GM21360 (cell line): Measurements from ENCODE around the gene CLTCL1.
"Not testable (repeated sequence)": the region's sequence is repeated elsewhere in the genome, so short reads cannot be mapped to it uniquely, and the experiment has no call there.

Source experiments
- ATAC-seq: cut with Tn5 transposase; IDR thresholded peaks from one replicate; pipeline ENCODE4 v1.9.1; 2021; ENCODE audit warnings: mild to moderate bottlenecking, moderate library complexity; ENCODE audit not compliant: unreplicated experiment

CLTCL1 gene

GRCh38 chr22:19291218-19291579 is 320 bp downstream of the CLTCL1 start:
- ATAC-seq = peak; percentile 26

GRCh38 chr22:19290400-19291217 is 910 bp downstream of the CLTCL1 start:
- no peak for ATAC-seq

GRCh38 chr22:19289475-19290161 is 1.9 kb downstream of the CLTCL1 start:
- ATAC-seq = no peak

GRCh38 chr22:19287889-19288288 is 3.6 kb downstream of the CLTCL1 start:
- no peak for ATAC-seq

- no peak for ATAC-seq
Measured at GRCh38 chr22:19287076-19287707, 4.3 kb downstream of the CLTCL1 start.

- no peak for ATAC-seq
Measured at GRCh38 chr22:19285831-19286230, 5.7 kb downstream of the CLTCL1 start.

- ATAC-seq = not testable (repeated sequence)
Measured at GRCh38 chr22:19279143-19279542, 12.4 kb downstream of the CLTCL1 start.

GRCh38 chr22:19277785-19278184 is 13.7 kb downstream of the CLTCL1 start:
- ATAC-seq = no peak

GRCh38 chr22:19275919-19276600 is 15.5 kb downstream of the CLTCL1 start:
- ATAC-seq = no peak

GRCh38 chr22:19275513-19275912 is 16.0 kb downstream of the CLTCL1 start:
- no peak for ATAC-seq

- no peak for ATAC-seq
Measured at GRCh38 chr22:19275104-19275503, 16.4 kb downstream of the CLTCL1 start.

GRCh38 chr22:19271856-19272535 is 19.5 kb downstream of the CLTCL1 start:
- no peak for ATAC-seq

- ATAC-seq = no peak
Measured at GRCh38 chr22:19271273-19271855, 20.2 kb downstream of the CLTCL1 start.

- ATAC-seq = no peak
Measured at GRCh38 chr22:19270873-19271272, 20.6 kb downstream of the CLTCL1 start.

GRCh38 chr22:19266547-19267086 is 24.9 kb downstream of the CLTCL1 start:
- ATAC-seq = no peak

- no peak for ATAC-seq
Measured at GRCh38 chr22:19265779-19266178, 25.7 kb downstream of the CLTCL1 start.

- ATAC-seq = no peak
Measured at GRCh38 chr22:19260804-19261203, 30.7 kb downstream of the CLTCL1 start.

- ATAC-seq = no peak
Measured at GRCh38 chr22:19260194-19260593, 31.3 kb downstream of the CLTCL1 start.

GRCh38 chr22:19258968-19259288 is 32.6 kb downstream of the CLTCL1 start:
- not testable (repeated sequence) for ATAC-seq

GRCh38 chr22:19258371-19258770 is 33.1 kb downstream of the CLTCL1 start:
- no peak for ATAC-seq
